Transverse colon (tissue), 4 donors: ENCODE results near the gene PSKH1. TPM values are rescaled to one million over a fixed set of nuclear protein-coding genes. Genes with fewer than 3 reads are reported as not detected.

ENCODE experiments used
- DNase-seq: peaks from one replicate; pipeline ENCODE4 v3.0.0-alpha.2; 2019
- H3K27ac ChIP-seq, 4 donors: fragments of 200-600 bp; sonication (generic); 2 replicates each; pipeline ENCODE4 v1.5.1; 2016 to 2018; ENCODE audit warnings: inconsistent platforms in 4 of 4
- H3K27me3 ChIP-seq: fragments of 200-600 bp; sonication (generic); 2 replicates; pipeline ENCODE4 v1.5.1; 2017; ENCODE audit warnings: inconsistent platforms
- H3K36me3 ChIP-seq, 4 donors: fragments of 200-600 bp; sonication (generic); 2 replicates each; pipeline ENCODE4 v1.5.1; 2017 to 2019; ENCODE audit warnings: inconsistent platforms in 4 of 4
- H3K4me1 ChIP-seq, 4 donors: fragments of 200-600 bp; sonication (generic); 2 replicates each; pipeline ENCODE4 v1.5.1; 2017 to 2020; ENCODE audit warnings: inconsistent platforms in 4 of 4
- H3K4me3 ChIP-seq, 4 donors: fragments of 200-600 bp; sonication (generic); 1 replicate in 1 of 4; 2 replicates in 3 of 4; pipeline versions ENCODE4 v1.5.1 to v1.6.1; 2017 to 2019; ENCODE audit warnings: inconsistent platforms in 4 of 4
- H3K9me3 ChIP-seq, 2 donors: fragments of 200-600 bp; sonication (generic); 2 replicates each; pipeline ENCODE4 v1.5.1; 2017 to 2019; ENCODE audit warnings: inconsistent platforms in 2 of 2
- EP300 ChIP-seq: sonication (generic); formaldehyde crosslinking; IDR thresholded peaks from one replicate; pipeline ENCODE4 v1.6.1; 2017; ENCODE audit warnings: antibody characterized with exemption, low read depth
- POLR2A ChIP-seq: fragments of 450-650 bp; IDR thresholded peaks from one replicate; pipeline ENCODE4 v1.6.1; 2016; ENCODE audit warnings: antibody characterized with exemption, mild to moderate bottlenecking, moderate library complexity
- POLR2AphosphoS5 ChIP-seq, 3 donors: sonication (generic); formaldehyde crosslinking; IDR thresholded peaks; one replicate each; pipeline ENCODE4 v1.6.1; 2016; ENCODE audit warnings: antibody characterized with exemption in 3 of 3
- WGBS, 2 donors: methylation state at CpG; one replicate each; pipeline ENCODE4 v1.1.5; 2018; ENCODE audit warnings: low coverage in 1 of 2; 5-methylcytosine and 5-hydroxymethylcytosine counted together
- in situ Hi-C, 4 donors: fragments of 200-750 bp; cut with MboI; loops; one replicate each; pipeline versions ENCODE4 v1.15.0 to v1.15.1; 2017; ENCODE audit warnings: low sequenced_read_pairs in 3 of 4, low pct_ligation_motif_present in 1 of 4, low pct_unique_long_range_greater_than_20kb in 1 of 4
- intact Hi-C: fragments of 100-400 bp; cut with DNase I; formaldehyde crosslinking; loops from one replicate; pipeline ENCODE4 v1.15.1; 2023; ENCODE audit warnings: low total_unique reads
- total RNA-seq, 4 donors: library from RNA; depleted of rRNA; stranded (reverse); fragments of >200 nt; gene quantifications; one replicate each; pipeline ENCODE4 v1.1.0, GENCODE V29; 2016
- TF ChIP-seq, protein P1 (sequence below), 5 experiments: fragments of 200-600 bp in 3 of 5; fragments of 450-650 bp in 2 of 5; sonication (generic) in 3 of 5; IDR thresholded peaks; 1 replicate in 2 of 5; 2 replicates in 3 of 5; pipeline ENCODE4 v1.5.1; 2016 to 2017; ENCODE audit warnings: antibody characterized with exemption in 5 of 5, inconsistent platforms in 3 of 5, mild to moderate bottlenecking in 2 of 5, moderate library complexity in 1 of 5

PSKH1 gene
- total RNA-seq, 4 donors from 2014 or later, result 24.1 to 132 (median 56.2) TPM

DNA sequence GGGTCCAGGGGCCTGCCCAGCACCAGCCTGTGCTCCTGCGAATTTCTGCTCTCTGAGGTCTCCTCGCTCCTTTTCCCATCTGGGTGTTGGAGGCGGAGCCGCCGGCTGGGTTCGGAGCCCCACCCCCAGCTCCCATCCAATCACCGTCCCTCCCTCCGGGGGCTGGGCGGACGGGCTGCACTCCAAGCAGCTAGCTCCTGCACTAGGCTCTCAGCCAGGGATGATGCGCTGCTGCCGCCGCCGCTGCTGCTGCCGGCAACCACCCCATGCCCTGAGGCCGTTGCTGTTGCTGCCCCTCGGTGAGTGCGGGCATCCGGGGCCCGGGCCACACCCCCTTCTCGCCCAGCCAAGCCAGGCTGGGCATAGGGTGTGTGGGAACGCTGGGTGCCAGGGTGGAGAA is 8.4 kb upstream of the PSKH1 start, which contains the start of gene NRN1L:
Gene NRN1L (plus strand): TSS at position 202 of the 400 bp plus-strand sequence. CDS start 19 bp downstream, at position 221.
- Histone ChIP-seq H3K27me3 (no peaks in the 10 kb centered on the region), H3K36me3 (peaks cover 0 to 27% (median 9%) of the 10 kb centered on the region in 4 donors), H3K4me3 (no peak within 1 kb of the TSS), H3K27ac (peak within 1 kb of the TSS in 3 of 4 donors; percentile 11 to 53 (median 40)), H3K9me3 (no peaks in the 10 kb centered on the region), H3K4me1 (peaks cover 0 to 11% (median 1%) of the 10 kb centered on the region in 4 donors)
- DNase-seq, result peak; percentile 83
- in situ Hi-C loops, result no loop called here
- intact Hi-C loops, result no loop called here
- TF ChIP-seq EP300 (no peak), POLR2AphosphoS5 (IDR thresholded peaks at IDR 0.05) (peak in 2 of 3 donors; percentile 28 to 31)
- 59 to 100% methylated on average over 1 to 10 of the region's 22 CpGs for WGBS, 2 donors

GRCh38 chr16:67885545-67885944 is 7.5 kb upstream of the PSKH1 start:
- WGBS, 2 donors, result 96% methylated on average over 12 of the region's 12 CpGs; no CpG with 5 or more reads in 1 of the 2 donors
- DNase-seq, result no peak
- Histone ChIP-seq H3K4me1 (peaks cover 0 to 11% (median 1%) of the 10 kb centered on the region in 4 donors), H3K9me3 (no peaks in the 10 kb centered on the region), H3K27ac (peak overlapping the region in 1 of 4 donors; percentile 8), H3K4me3 (no peak overlapping the region), H3K27me3 (no peaks in the 10 kb centered on the region), H3K36me3 (peaks cover 0 to 19% (median 7%) of the 10 kb centered on the region in 4 donors)
- intact Hi-C loops, result no loop called here
- in situ Hi-C loops, result no loop called here
- TF ChIP-seq EP300 (no peak), POLR2AphosphoS5 (IDR thresholded peaks at IDR 0.05) (no peak), POLR2A (no peak)
- TF ChIP-seq, protein P1, sequence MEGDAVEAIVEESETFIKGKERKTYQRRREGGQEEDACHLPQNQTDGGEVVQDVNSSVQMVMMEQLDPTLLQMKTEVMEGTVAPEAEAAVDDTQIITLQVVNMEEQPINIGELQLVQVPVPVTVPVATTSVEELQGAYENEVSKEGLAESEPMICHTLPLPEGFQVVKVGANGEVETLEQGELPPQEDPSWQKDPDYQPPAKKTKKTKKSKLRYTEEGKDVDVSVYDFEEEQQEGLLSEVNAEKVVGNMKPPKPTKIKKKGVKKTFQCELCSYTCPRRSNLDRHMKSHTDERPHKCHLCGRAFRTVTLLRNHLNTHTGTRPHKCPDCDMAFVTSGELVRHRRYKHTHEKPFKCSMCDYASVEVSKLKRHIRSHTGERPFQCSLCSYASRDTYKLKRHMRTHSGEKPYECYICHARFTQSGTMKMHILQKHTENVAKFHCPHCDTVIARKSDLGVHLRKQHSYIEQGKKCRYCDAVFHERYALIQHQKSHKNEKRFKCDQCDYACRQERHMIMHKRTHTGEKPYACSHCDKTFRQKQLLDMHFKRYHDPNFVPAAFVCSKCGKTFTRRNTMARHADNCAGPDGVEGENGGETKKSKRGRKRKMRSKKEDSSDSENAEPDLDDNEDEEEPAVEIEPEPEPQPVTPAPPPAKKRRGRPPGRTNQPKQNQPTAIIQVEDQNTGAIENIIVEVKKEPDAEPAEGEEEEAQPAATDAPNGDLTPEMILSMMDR (IDR thresholded peaks at IDR 0.05), result no peak

DNA sequence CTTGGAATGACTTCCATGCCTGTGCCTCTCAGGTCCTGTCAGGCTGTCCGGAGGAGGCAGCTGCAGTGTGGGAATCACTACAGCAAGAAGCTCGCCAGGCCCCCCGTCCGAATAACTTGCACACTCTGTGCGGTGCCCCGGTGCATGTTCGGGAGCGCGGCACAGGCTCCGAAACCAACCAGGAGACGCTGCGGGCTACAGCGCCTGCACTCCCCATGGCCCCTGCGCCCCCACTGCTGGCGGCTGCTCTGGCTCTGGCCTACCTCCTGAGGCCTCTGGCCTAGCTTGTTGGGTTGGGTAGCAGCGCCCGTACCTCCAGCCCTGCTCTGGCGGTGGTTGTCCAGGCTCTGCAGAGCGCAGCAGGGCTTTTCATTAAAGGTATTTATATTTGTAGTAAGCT is 7.1 kb upstream of the PSKH1 start:
- Histone ChIP-seq H3K27me3 (no peaks in the 10 kb centered on the region), H3K27ac (no peak overlapping the region), H3K36me3 (peaks cover 0 to 15% (median 4%) of the 10 kb centered on the region in 4 donors), H3K4me3 (no peak overlapping the region), H3K4me1 (peaks cover 0 to 11% (median 1%) of the 10 kb centered on the region in 4 donors), H3K9me3 (no peaks in the 10 kb centered on the region)
- in situ Hi-C loops, result no loop called here
- intact Hi-C loops, result no loop called here
- TF ChIP-seq, protein P1 (IDR thresholded peaks at IDR 0.05), result no peak
- TF ChIP-seq EP300 (no peak), POLR2A (no peak), POLR2AphosphoS5 (IDR thresholded peaks at IDR 0.05) (no peak)
- WGBS, 2 donors, result 94 to 100% methylated on average over 1 to 19 of the region's 19 CpGs
- no peak for DNase-seq

- in situ Hi-C loops, result no loop called here
- no peak overlapping the region for H3K27ac ChIP-seq
- intact Hi-C loops, result no loop called here
- no peak for TF ChIP-seq EP300
- no peak for TF ChIP-seq POLR2AphosphoS5 (IDR thresholded peaks at IDR 0.05)
- TF ChIP-seq, protein P1 (IDR thresholded peaks at IDR 0.05), result no peak
- TF ChIP-seq POLR2A, result no peak
- peaks cover 0 to 10% (median 2%) of the 10 kb centered on the region in 4 donors for H3K36me3 ChIP-seq
- no peak overlapping the region for H3K4me3 ChIP-seq
- H3K27me3 ChIP-seq, result no peaks in the 10 kb centered on the region
- 96% methylated on average over 5 of the region's 5 CpGs; no CpG with 5 or more reads in 1 of the 2 donors for WGBS, 2 donors
- DNase-seq, result no peak
- no peaks in the 10 kb centered on the region for H3K9me3 ChIP-seq
- peaks cover 0 to 11% (median 1%) of the 10 kb centered on the region in 4 donors for H3K4me1 ChIP-seq
Observed at GRCh38 chr16:67886387-67886786, 6.7 kb upstream of the PSKH1 start.
